HG02973 (cell line): ENCODE results near the gene IRF2.
"Not testable (repeated sequence)": the region's sequence is repeated elsewhere in the genome, so short reads cannot be mapped to it uniquely, and the experiment has no call there.

ENCODE experiments used
- ATAC-seq: cut with Tn5 transposase; IDR thresholded peaks from one replicate; pipeline ENCODE4 v1.9.1; 2021; ENCODE audit warnings: moderate library complexity; ENCODE audit not compliant: unreplicated experiment

Gene IRF2

GRCh38 chr4:184395451-184395917 lies 78.9 kb downstream of the IRF2 start:
- ATAC-seq: peak; percentile 10

GRCh38 chr4:184392748-184393559 lies 81.4 kb downstream of the IRF2 start:
- ATAC-seq: no peak

DNA sequence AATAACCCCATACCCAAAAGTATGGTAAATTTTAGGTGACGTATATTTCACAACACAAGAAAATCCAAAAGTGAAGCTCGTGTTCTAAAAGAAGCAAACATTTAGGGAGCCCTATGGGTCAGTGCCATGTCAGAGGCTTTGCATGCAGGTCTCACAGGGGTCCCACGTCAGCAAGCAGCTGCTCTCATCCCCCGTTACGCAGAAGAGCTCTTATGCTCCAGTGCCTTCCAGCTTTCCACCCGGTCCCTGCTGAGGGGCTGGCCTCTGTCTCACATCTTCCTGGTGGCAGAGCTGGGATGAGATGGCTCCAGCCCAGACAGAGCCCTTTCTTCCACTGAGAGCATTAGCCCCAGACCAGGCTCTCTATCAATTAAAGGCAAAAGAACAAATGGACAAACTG lies 82.0 kb downstream of the IRF2 start:
- no peak for ATAC-seq

DNA sequence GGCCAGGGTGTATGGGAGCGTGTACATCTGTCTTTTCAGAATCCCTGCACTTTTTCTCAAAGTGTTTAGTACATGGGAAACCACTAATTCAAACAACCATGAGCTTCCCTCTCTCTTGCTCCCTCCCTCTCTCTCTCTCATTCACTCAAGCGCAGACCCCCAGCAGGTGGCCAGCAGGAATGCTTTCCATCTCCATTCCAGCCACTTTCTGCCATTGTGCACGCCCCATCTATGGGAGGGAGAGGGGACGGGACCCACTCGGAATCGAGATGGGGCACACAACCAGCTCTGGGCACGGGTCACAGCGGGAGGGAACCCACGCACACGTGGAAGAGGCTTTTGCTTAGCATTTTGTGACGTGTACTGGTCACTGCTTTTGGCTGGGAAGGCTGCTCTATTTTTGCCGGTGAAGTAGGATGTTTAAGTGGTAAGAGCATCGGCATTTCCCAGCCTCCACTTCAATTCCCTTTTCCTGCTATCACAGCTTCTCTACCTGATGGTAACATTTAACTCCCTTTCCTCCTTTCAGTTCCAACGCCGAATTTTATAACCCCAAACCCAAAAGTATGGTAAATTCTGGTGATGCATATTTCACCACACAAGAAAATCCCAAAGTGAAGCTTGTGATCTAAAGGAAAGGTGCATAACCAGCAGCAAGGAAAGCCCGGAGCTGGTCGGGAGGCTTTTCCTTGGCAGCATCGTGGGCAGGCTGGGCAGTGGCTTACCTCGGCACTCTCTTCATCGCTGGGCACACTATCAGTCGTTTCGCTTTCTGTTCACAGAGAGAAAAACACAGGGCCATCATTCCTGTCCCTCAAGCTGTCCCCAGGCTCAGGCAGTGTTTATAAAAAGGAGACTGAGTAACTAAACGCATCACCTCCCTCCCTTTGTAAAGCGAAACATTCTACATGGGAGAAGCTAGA lies 84.1 kb downstream of the IRF2 start:
- ATAC-seq: no peak

DNA sequence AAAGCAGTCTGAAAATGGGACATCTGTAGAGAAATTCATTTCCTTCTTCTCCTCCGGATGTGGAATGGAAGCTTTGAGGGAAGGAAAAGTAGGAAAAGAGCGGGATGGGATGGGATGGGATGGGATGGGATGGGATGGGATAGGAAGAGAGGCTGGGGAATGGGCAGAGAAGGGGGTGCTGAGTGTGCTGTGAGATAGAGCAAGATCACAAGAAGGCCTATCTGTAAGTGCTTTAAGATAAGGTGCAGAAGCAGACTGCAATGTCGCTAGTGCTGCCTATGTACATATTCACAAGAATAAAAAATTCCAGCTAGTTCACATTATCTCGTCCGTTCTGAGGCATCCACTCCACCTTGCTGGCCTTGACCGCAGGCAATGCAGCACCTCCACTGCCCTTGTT lies 86.2 kb downstream of the IRF2 start:
- ATAC-seq: no peak

DNA sequence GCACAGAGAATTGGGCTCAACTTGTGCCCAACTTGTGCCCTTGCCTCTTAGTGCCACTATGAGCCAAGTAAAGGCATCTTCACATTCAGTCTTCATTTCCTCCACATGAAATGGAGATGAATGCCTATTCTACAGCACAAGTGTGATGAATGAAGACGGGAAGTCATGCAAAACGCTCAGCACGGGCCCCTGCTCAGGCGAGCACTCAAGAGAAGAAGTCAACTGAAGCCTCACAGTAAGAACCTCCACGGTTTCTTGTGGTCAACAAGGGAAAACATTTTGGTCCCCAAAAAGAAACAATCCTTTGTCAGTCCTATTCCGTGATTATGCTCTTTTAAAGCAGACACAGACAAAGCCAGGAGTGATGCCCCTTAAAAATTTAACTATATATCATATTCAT lies 87.0 kb downstream of the IRF2 start:
- no peak for ATAC-seq

DNA sequence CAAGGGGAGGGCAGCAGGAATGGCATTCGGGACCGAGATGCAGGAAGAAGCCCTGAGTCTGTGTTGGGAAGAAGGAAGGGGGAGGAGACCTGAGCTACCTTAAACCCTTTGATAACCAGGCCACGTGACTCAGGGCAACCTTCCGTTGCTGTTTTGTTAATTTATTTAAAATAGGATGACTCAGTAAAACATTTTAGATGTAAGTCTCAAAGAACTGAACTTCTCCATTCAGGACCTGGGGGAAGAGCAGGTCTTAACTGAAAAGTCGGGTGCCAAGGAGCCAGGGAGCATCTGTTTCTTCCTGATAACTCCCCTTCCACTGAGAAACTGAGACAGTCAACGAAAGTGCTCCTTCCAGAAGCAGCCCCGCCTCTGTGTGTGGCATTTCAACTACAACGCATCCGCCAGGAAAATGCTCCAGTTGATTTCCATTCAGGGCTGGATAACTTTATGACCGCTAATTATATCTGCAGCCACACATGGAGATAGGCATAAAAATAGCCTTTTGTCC lies 88.0 kb downstream of the IRF2 start:
- no peak for ATAC-seq

DNA sequence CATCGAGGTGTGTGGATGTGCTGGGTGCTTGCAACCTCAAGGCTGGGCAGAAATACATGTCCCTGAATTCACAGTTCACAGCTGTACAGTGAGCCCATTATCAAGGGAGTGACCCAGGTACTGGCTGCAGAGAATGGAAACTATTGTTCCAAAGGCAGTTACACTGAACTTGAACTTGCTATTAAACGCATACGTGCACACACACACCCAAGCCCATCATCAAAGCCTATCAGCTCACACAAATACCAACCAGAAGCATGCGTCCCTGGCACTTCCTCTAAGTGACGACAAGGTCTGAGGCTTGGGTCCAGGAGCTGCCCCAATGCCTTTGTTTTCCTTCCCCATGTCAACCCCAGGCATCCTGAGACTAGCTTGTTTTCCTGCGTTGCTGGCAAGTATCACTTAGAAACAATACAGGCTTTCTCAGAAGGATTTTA lies 88.6 kb downstream of the IRF2 start:
- no peak for ATAC-seq

DNA sequence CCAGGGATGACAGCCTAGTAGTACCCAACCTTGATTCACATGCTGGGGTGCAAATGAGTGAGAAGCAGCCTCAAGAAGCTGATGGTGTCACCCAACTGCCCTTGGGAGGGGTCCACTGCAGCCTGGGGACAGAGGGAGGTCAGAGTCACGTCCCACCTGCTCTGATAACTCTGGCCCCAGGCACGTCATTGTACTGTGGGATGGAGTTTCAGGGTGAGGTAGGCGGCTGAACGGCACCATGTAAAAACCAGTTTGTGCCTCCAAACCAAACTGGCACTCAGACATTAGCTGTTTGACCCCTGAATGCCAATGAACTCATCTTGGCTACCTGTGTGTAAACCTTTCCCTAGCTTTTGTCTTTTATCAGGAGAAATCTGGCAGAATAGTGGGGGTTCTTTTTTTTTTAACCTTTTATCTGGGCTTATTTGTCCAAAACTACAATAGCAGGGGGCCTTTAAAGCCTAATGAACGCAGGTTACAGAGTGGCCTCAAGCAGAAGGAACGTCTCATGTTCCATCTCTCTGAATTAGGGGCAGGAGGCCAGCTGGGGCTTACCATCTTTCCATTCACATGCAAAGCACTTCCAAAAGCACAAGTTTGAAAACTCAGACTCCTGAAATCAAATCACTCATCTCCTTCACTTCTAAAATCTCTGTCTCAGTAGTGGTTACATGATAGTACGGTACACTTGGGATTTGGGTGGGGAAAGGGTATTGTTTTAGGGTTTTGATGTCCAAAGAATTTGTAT lies 89.4 kb downstream of the IRF2 start:
- peak; percentile 24 for ATAC-seq

GRCh38 chr4:184384056-184384809 lies 90.1 kb downstream of the IRF2 start:
- ATAC-seq: peak; percentile 70

- ATAC-seq: no peak
Observed at GRCh38 chr4:184383497-184384055, 90.8 kb downstream of the IRF2 start.

DNA sequence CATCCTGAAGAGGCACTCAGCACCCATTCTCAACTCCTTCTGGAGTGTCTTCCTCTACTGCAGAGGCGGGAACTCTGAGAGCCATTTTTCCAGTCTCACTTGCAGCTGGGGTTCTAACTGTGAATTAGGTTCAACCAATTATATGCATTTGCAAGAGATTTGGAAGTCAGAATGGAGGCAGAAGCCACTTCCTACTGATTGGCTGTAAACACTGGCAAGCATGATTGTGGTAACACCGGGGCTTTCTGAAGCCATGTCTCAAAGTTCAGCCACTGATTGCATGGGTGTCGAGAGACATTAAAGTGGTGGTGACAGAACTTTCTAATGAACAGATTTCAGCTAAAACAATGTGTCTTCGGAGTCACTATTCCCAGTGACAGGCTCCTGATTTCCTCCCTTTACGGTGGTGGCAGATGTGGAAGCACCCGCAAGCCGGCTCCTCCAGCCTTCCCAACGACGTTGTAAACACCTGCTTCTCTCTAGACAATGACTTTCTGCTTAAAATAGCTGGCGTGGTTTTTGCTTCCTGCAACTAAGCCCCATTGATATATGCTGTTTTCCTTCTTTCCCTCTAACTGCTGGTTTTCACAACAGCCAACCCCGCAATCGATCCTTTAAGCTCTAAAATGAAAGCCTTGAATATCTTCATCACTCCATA lies 92.0 kb downstream of the IRF2 start:
- ATAC-seq: peak; percentile 28

DNA sequence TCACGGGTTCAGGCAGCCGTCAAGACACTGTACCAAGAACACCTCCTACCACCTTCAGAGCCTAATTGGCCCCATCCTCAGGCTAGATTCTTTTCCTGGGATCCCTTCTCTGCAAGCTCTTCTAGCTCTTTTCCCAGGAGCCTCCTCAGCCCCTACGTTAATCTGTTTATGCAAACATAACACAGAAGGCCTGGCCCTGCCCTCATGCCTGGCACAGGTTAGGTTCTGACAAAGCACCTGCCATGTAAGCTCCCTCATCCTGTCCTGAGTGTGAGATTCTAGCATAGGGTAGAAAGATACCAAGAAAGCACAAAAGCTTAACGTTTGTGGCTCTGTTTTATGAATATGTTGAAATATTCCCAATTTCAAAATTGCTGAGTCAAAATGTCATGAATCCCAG lies 93.6 kb downstream of the IRF2 start:
- ATAC-seq: no peak

DNA sequence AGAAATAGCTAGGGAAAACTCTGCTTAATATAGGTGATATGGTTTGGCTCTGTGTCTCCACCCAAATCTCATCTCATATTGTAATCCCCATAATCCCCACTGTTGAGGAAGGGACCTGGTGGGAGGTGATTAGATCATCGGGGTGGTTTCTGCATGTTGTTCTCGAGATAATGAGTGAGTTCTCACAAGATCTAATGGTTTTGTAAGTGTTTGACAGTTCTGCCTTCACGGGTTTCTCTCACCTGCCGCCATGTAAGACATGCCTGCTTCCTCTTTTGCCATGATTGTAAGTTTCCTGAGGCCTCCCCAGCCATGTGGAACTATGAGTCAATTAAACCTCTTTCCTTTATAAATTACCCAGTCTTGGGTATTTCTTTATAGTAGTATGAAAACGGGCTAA lies 94.1 kb downstream of the IRF2 start:
- not testable (repeated sequence) for ATAC-seq

DNA sequence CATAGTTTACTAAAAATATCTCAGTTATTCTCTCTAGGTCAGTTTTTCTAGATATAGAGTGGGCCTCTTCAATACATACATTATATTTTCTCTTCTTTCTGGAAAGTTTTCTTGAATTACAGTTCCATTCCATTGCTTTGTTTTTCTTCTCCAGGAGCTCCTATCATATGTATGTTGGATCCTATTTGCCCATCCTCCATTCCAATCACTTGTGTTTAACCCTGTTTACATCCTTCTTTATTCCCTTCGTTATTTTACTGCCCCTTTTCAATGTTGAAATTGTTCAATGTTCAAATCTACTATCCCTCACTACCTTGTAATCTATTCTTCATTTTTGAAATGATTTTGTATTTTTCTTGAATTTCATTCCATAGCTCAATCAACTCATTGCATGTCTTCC lies 97.4 kb downstream of the IRF2 start:
- ATAC-seq: no peak

DNA sequence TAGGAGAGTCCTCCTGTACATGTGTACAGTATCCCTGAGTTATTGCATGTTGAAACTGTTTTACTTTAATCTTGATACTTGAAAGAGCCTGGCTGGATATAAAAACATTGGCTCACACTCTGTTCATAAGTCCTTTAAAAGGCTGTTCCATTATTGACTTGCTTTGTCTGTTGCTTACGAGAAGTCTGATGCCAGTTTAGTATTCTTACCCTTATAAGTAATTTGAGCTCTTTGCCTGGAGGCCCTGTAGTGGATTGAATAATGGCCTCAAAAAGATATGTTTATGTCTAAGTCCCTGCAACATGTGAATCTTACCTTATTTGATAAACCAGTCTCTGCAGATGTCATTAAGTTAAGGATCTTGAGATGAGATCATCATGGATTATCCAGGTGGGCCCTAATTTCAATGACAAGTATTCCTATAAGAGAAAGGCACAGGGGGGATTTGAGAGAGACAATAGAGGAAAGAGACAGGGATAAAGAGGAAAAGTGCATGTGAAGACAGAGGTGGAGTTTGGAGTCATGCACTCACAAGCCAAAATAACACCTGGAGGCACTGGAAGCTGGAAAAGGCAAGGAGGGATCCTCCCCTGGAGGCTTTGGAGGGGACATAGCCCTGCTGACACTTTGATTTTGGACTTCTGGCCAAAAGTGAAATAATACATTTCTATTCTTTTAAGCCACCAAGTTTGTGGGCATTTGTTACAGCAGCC lies 98.1 kb downstream of the IRF2 start:
- no peak for ATAC-seq

GRCh38 chr4:184375623-184376022 lies 98.7 kb downstream of the IRF2 start:
- ATAC-seq: not testable (repeated sequence)

- peak; percentile 57 for ATAC-seq
Observed at GRCh38 chr4:184375027-184375426, 99.3 kb downstream of the IRF2 start.
